Omental fat pad (tissue), 4 donors: ENCODE results near the gene PSMC3. TPM values are rescaled to one million over a fixed set of nuclear protein-coding genes. Genes with fewer than 3 reads are reported as not detected.
A peak's percentile ranks its signal among the peaks of the same experiment; 100 is the strongest.

ENCODE experiments used
- ATAC-seq: fragments of 150-250 bp; one replicate; pipeline ENCODE4 v1.9.1; 2016; ENCODE audit warnings: mild to moderate bottlenecking, moderate library complexity; ENCODE audit not compliant: low FRiP score
- DNase-seq: peaks from one replicate; pipeline ENCODE4 v3.0.0-alpha.2; 2019; ENCODE audit warnings: low spot score
- small RNA-seq: library from RNA; depleted of rRNA; stranded (forward); fragments of <200 nt; gene quantifications from one replicate; pipeline ENCODE3, GENCODE V24; 2016
- total RNA-seq, 4 donors: library from RNA; depleted of rRNA; stranded (reverse); fragments of >200 nt; gene quantifications; one replicate each; pipeline ENCODE4 v1.1.0, GENCODE V29; 2016
- TF ChIP-seq, protein P1 (sequence below), 3 donors: fragments of 450-650 bp; IDR thresholded peaks; one replicate each; pipeline ENCODE4 v1.5.1; 2016 to 2017; ENCODE audit warnings: antibody characterized with exemption in 3 of 3, mild to moderate bottlenecking in 3 of 3, moderate library complexity in 2 of 3

The PSMC3 gene
- total RNA-seq, 4 donors from 2014 or later, result 90.1 to 142 (median 123) TPM

DNA sequence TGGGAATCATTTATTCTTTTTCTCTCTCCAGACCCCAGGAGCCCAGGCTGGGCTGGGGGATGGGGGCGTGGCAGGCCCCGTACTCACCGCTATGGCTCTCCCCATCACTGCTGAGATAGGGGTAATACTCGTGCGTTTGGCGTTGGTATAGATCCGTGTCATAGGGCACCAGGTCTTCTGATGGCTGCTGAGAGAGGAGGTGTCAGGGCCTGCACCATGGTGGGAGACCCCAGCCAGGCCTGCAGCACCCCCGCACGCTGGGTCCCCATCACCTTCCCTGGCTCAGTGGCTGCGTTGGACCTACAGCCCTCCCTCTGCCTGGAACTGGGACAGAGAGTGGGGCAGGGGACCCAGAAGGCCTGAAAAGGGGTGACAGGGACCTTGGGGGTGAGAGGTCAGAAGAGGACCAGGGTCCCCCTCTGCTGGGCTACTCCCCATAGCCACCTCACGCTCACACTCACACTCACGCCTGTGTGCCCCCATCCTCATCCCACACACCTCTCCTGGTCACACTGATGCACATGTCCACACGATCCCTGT is 50.6 kb downstream of the PSMC3 start:
- no peak for ATAC-seq
- TF ChIP-seq, protein P1, sequence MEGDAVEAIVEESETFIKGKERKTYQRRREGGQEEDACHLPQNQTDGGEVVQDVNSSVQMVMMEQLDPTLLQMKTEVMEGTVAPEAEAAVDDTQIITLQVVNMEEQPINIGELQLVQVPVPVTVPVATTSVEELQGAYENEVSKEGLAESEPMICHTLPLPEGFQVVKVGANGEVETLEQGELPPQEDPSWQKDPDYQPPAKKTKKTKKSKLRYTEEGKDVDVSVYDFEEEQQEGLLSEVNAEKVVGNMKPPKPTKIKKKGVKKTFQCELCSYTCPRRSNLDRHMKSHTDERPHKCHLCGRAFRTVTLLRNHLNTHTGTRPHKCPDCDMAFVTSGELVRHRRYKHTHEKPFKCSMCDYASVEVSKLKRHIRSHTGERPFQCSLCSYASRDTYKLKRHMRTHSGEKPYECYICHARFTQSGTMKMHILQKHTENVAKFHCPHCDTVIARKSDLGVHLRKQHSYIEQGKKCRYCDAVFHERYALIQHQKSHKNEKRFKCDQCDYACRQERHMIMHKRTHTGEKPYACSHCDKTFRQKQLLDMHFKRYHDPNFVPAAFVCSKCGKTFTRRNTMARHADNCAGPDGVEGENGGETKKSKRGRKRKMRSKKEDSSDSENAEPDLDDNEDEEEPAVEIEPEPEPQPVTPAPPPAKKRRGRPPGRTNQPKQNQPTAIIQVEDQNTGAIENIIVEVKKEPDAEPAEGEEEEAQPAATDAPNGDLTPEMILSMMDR (IDR thresholded peaks at IDR 0.05), result no peak
- no peak for DNase-seq

DNA sequence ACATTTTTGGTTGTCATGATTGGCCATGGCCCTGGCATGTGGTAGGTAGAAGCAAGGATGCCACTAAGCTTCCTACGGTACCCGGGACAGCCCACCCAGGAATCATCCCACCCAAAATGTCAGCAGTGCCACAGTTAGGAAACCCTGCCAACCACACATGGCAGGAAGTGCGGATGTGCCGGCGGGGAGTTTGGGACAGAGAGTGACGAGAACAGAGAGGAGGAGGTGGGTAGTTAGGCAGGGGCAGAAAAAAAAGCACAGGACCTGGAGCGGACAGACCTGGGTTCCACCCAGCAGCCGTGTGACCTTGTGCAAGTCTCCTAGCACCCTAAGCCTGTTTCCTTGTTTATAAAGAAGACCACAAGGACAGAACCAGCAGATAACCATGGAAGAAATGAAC is 51.2 kb downstream of the PSMC3 start:
- no peak for ATAC-seq
- TF ChIP-seq, protein P1 (IDR thresholded peaks at IDR 0.05), result no peak
- DNase-seq, result no peak

DNA sequence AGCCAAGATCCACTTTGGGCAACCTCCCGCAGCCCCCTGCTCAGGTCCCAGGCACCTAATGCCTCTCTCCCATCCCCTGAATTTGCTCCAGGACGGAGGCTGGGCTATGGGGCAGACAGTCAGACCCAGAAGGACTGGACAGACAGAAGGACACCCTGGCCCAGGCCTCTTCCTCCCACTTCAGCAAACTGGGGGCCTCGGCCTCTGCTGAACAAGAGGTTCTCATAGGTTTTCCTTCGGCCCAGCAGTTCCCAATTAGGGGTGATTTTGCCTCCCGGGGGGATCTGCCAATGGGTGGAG is 51.6 kb downstream of the PSMC3 start:
- DNase-seq, result no peak

DNA sequence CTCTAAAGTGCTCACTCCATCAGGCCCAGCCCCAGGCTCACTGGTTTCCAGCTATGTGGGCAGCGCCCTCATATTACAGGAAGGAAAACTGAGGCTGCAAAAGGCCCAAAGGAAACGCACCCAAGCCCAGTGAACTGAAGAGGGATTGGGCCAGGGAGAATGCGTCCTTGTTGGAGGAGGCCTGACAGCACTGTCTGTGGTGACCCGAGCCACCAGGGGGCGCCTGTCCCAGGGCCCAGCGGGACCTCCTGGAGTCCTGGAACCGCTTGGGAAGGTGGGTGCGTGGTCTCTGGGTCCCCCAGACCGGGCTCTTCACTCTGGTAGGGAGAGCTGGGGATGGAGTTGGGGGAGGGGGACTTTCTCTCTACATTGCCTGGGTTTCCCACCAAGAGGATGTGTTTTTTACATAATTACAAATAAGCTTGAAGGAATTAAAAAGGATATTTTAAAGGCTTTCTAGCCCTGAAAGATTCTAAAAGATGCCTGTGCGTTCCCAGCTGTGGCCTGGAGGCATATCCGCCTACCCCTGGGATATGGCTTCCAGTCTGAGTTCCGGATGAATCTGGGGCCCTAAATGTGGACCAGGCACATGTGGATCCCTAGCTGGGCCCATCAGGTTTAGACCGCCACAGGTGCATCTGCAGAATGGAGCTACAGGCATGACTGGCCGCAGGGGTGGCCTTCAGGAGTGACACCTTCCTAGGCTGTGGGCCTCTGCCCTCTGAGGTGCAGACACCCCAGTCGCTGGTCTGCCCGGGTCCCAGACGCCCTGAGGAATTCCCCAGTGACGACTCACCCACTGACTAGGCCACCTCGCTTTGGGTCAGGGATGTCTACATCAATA is 52.1 kb downstream of the PSMC3 start:
- TF ChIP-seq, protein P1 (IDR thresholded peaks at IDR 0.05), result peak in 1 of 3 donors; percentile 82
- ATAC-seq (peak; percentile 54), DNase-seq (peak; percentile 71)

More for the DNA sequence above, 51.6 kb downstream of the PSMC3 start:
- TF ChIP-seq, protein P1 (IDR thresholded peaks at IDR 0.05), result no peak
- no peak for ATAC-seq

DNA sequence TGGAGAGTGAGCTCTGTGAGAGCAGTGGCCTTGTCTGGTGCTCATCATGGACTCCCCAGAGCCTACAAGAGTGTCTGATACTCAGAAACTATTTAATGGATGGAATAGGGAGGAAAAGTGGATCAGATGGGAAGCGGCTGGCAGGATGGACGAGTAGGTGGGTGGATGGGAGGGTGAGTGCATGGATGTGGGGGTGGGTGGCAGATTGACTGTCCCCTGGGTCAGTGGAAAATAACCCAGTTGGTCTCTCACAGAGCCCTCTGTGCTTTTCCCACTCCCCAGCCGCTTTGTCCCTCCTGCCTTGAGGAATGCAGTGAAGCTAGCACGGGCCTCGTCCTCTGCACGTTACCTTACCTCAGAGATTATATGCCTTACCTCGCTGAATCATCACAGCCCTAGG is 53.8 kb downstream of the PSMC3 start:
- ATAC-seq, result no peak
- TF ChIP-seq, protein P1 (IDR thresholded peaks at IDR 0.05), result no peak
- DNase-seq, result no peak

DNA sequence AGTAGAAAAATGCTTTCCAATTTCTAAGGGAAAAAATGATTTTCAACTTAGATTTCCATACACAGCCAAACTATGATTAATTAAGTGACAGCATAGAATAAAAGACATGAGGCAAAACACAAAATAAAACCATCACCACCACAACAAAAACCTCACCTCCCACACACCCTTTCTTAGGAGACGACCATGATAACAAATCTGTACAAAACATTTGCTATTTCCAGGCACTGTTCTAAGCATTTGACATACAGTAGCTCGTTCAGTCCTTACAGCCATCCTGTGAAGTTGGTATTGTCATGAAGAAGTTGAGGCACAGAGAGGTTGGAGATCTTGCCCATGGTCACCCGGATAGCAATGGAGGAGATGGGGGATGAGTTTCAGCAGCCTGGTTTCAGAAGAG is 56.6 kb downstream of the PSMC3 start:
- TF ChIP-seq, protein P1 (IDR thresholded peaks at IDR 0.05), result no peak
- ATAC-seq, result no peak
- no peak for DNase-seq

Small RNA genes within 50 kb of the gene (small RNA-seq; reads per million reads assigned to genes)
- gene MIR4487, result not detected

Other genes with a start within 250 kb of the PSMC3 start
- gene ARFGAP2, start 249.6 kb downstream of the PSMC3 start, total RNA-seq, result 100 to 1,000 TPM in 3 of 4 donors, 10 to 100 TPM in 1; 82.3 to 179 (median 108) TPM
- 10 to 100 TPM; 11.2 to 47.4 (median 16.8) TPM for gene PACSIN3, start 240.0 kb downstream of the PSMC3 start, total RNA-seq
- 10 to 100 TPM; 12.1 to 27.6 (median 14.2) TPM for gene DDB2, start 211.5 kb downstream of the PSMC3 start, total RNA-seq
- gene ACP2, start 177.6 kb downstream of the PSMC3 start, total RNA-seq, result 10 to 100 TPM; 44.1 to 70.2 (median 55.4) TPM
- 100 to 1,000 TPM in 2 of 4 donors, 10 to 100 TPM in 2; 68.6 to 228 (median 100) TPM for gene NR1H3, start 168.4 kb downstream of the PSMC3 start, total RNA-seq
- gene MADD, start 156.3 kb downstream of the PSMC3 start, total RNA-seq, result 10 to 100 TPM; 32.8 to 74.7 (median 35.3) TPM
- under 1 TPM; 0.19 to 0.79 (median 0.21) TPM for gene MYBPC3, start 73.7 kb downstream of the PSMC3 start, total RNA-seq
- gene SPI1, start 47.9 kb downstream of the PSMC3 start, total RNA-seq, result 10 to 100 TPM; 25.0 to 69.4 (median 48.4) TPM
- 10 to 100 TPM; 41.5 to 57.1 (median 50.6) TPM for gene SLC39A13, start 17.8 kb downstream of the PSMC3 start, total RNA-seq
- gene RAPSN, start 22.7 kb upstream of the PSMC3 start, total RNA-seq, result under 1 TPM in 2 of 4 donors, not detected in 2; 0.24 to 0.37 TPM
- 100 to 1,000 TPM in 2 of 4 donors, 10 to 100 TPM in 2; 90.3 to 126 (median 110) TPM for gene CELF1, start 126.7 kb upstream of the PSMC3 start, total RNA-seq
- gene PTPMT1, start 139.2 kb upstream of the PSMC3 start, total RNA-seq, result 100 to 1,000 TPM in 3 of 4 donors, 10 to 100 TPM in 1; 99.2 to 173 (median 112) TPM
- 10 to 100 TPM; 12.4 to 18.7 (median 16.7) TPM for gene KBTBD4, start 152.5 kb upstream of the PSMC3 start, total RNA-seq
- 10 to 100 TPM; 46.4 to 51.9 (median 48.6) TPM for gene NDUFS3, start 152.6 kb upstream of the PSMC3 start, total RNA-seq
- under 1 TPM in 1 of 4 donors, not detected in 3; 0.48 TPM for gene FAM180B, start 160.2 kb upstream of the PSMC3 start, total RNA-seq
- gene C1QTNF4, start 168.0 kb upstream of the PSMC3 start, total RNA-seq, result 1 to 10 TPM in 3 of 4 donors, under 1 TPM in 1; 0.88 to 3.6 (median 2.1) TPM
- 10 to 100 TPM; 38.6 to 68.9 (median 55.6) TPM for gene MTCH2, start 216.1 kb upstream of the PSMC3 start, total RNA-seq